CD4-positive, alpha-beta T cell (primary cell): ENCODE measurements around the gene C16orf95. TPM values are rescaled to one million over a fixed set of nuclear protein-coding genes. Genes with fewer than 3 reads are reported as not detected.
"Not testable (repeated sequence)": the region's sequence is repeated elsewhere in the genome, so short reads cannot be mapped to it uniquely, and the experiment has no call there.

Source experiments
- ATAC-seq: fragments of 200-7000 bp; cut with Tn5 transposase; one replicate; pipeline ENCODE4 v1.10.0; 2022; ENCODE audit warnings: mild to moderate bottlenecking; ENCODE audit not compliant: poor library complexity
- CTCF ChIA-PET: fragments of 350-600 bp; sonication (Branson Sonifier 250); formaldehyde crosslinking; loops from one replicate; lab custom pipeline; 2021; ENCODE audit warnings: antibody characterized with exemption, inconsistent platforms; lab: Charles Lee
- POLR2A ChIA-PET: fragments of 350-600 bp; sonication (Branson Sonifier 250); formaldehyde crosslinking; loops from one replicate; lab custom pipeline; 2021; ENCODE audit warnings: antibody characterized with exemption, inconsistent platforms; lab: Charles Lee
- DNase-seq, 14 experiments: peaks; one replicate each; pipeline ENCODE4 v3.0.0-alpha.2; 2013 to 2020; ENCODE audit warnings: mixed read lengths in 2 of 14
- H3K27ac ChIP-seq, 2 donors: one replicate each; pipeline versions ENCODE4 v1.5.1 to v1.7.0; 2013; ENCODE audit warnings: low read length in 2 of 2, low read depth in 1 of 2, mild to moderate bottlenecking in 1 of 2
- H3K27me3 ChIP-seq, 2 experiments: 1 replicate in 1 of 2; 2 replicates in 1 of 2; pipeline versions ENCODE4 v1.6.1 to v1.7.0; 2013; ENCODE audit warnings: low read length in 2 of 2, control low read depth in 1 of 2, mild to moderate bottlenecking in 1 of 2, moderate library complexity in 1 of 2; ENCODE audit not compliant: insufficient read depth in 2 of 2, control insufficient read depth in 1 of 2
- H3K36me3 ChIP-seq: one replicate; pipeline ENCODE4 v1.6.1; 2013; ENCODE audit warnings: low read length, control low read depth; ENCODE audit not compliant: insufficient read depth
- H3K4me1 ChIP-seq: one replicate; pipeline ENCODE4 v1.6.1; 2013; ENCODE audit warnings: low read length, control low read depth; ENCODE audit not compliant: insufficient read depth
- H3K4me3 ChIP-seq: one replicate; pipeline ENCODE4 v1.5.1; 2013; ENCODE audit warnings: mild to moderate bottlenecking, low read length, moderate library complexity
- H3K9me3 ChIP-seq, 2 experiments: 1 replicate in 1 of 2; 2 replicates in 1 of 2; pipeline versions ENCODE4 v1.6.1 to v1.7.0; 2013; ENCODE audit warnings: low read length in 2 of 2, mild to moderate bottlenecking in 2 of 2, control low read depth in 1 of 2, moderate library complexity in 1 of 2; ENCODE audit not compliant: control insufficient read depth in 1 of 2, insufficient read depth in 1 of 2
- H3K27ac Mint-ChIP-seq: one replicate; pipeline ENCODE4 v1.8.0; 2020; ENCODE audit warnings: mixed read lengths
- H3K27me3 Mint-ChIP-seq: one replicate; pipeline ENCODE4 v1.8.0; 2021; ENCODE audit warnings: mixed read lengths
- H3K36me3 Mint-ChIP-seq: one replicate; pipeline ENCODE4 v1.8.0; 2021; ENCODE audit warnings: low read depth, mixed read lengths
- H3K4me1 Mint-ChIP-seq: one replicate; pipeline ENCODE4 v1.8.0; 2021; ENCODE audit warnings: low read depth, mixed read lengths
- H3K4me3 Mint-ChIP-seq: one replicate; pipeline ENCODE4 v1.8.0; 2020; ENCODE audit warnings: mild to moderate bottlenecking, mixed read lengths
- H3K9me3 Mint-ChIP-seq: one replicate; pipeline ENCODE4 v1.8.0; 2020; ENCODE audit warnings: mixed read lengths
- CTCF ChIP-seq: fragments of 200-600 bp; IDR thresholded peaks from one replicate; pipeline ENCODE4 v1.8.0; 2022; ENCODE audit warnings: antibody characterized with exemption, mild to moderate bottlenecking
- intact Hi-C, 2 experiments: fragments of 100-400 bp; cut with DNase I in 1 of 2; cut with micrococcal nuclease in 1 of 2; formaldehyde crosslinking; loops; one replicate each; pipeline versions ENCODE4 v1.15.1 to v1.9.0; 2023 to 2025; cut with DNase I, micrococcal nuclease
- total RNA-seq, 174 experiments: library from RNA in 2 of 174; stranded (reverse) in 2 of 174; gene quantifications; one replicate each; pipeline ENCODE4 v1.2.3 and lab custom pipeline; 2021 to 2026

Gene C16orf95
- total RNA-seq, 2 experiments from 2014 or later: 0.74 to 1.2 TPM

GRCh38 chr16:87342978-87343752, 26.0 kb upstream of the C16orf95 start:
- no peaks in the 10 kb centered on the region for H3K27me3 ChIP-seq
- ChIA-PET CTCF (no interaction called here), POLR2A (no interaction called here)
- peaks cover 0 to 4% of the 10 kb centered on the region in 2 experiments for H3K9me3 ChIP-seq
- intact Hi-C loops: no loop called here
- no peak overlapping the region for H3K4me3 ChIP-seq
- Mint-ChIP-seq H3K4me1 (peaks cover 9% of the 10 kb centered on the region), H3K9me3 (no peaks in the 10 kb centered on the region), H3K4me3 (no peak overlapping the region), H3K27ac (peak overlapping the region; percentile 93), H3K36me3 (peaks cover 62% of the 10 kb centered on the region), H3K27me3 (no peaks in the 10 kb centered on the region)
- no peak for ATAC-seq
- no peak for TF ChIP-seq CTCF
- H3K36me3 ChIP-seq: peaks cover 59% of the 10 kb centered on the region
- peaks cover 29% of the 10 kb centered on the region for H3K4me1 ChIP-seq
- no peak overlapping the region for H3K27ac ChIP-seq
- DNase-seq: no peak

GRCh38 chr16:87342504-87342903, 25.3 kb upstream of the C16orf95 start:
- ATAC-seq (no peak), DNase-seq (no peak)
- peaks cover 59% of the 10 kb centered on the region for H3K36me3 ChIP-seq
- Mint-ChIP-seq H3K9me3 (no peaks in the 10 kb centered on the region), H3K27ac (no peak overlapping the region), H3K27me3 (no peaks in the 10 kb centered on the region), H3K4me1 (peaks cover 9% of the 10 kb centered on the region), H3K36me3 (peaks cover 68% of the 10 kb centered on the region), H3K4me3 (no peak overlapping the region)
- H3K9me3 ChIP-seq: peaks cover 0 to 4% of the 10 kb centered on the region in 2 experiments
- H3K4me3 ChIP-seq: no peak overlapping the region
- H3K27me3 ChIP-seq: no peaks in the 10 kb centered on the region
- ChIA-PET CTCF (no interaction called here), POLR2A (no interaction called here)
- intact Hi-C loops: no loop called here
- no peak overlapping the region for H3K27ac ChIP-seq
- TF ChIP-seq CTCF: no peak
- peaks cover 29% of the 10 kb centered on the region for H3K4me1 ChIP-seq

GRCh38 chr16:87340198-87340597, 23.0 kb upstream of the C16orf95 start:
- peaks cover 68% of the 10 kb centered on the region for H3K36me3 Mint-ChIP-seq
- CTCF ChIA-PET: no interaction called here

GRCh38 chr16:87339724-87340105, 22.5 kb upstream of the C16orf95 start:
- POLR2A ChIA-PET: not testable (repeated sequence)

More at GRCh38 chr16:87340198-87340597, 23.0 kb upstream of the C16orf95 start:
- H3K27me3 ChIP-seq: no peaks in the 10 kb centered on the region
- Mint-ChIP-seq H3K27me3 (no peaks in the 10 kb centered on the region), H3K4me1 (peaks cover 11% of the 10 kb centered on the region), H3K4me3 (no peak overlapping the region), H3K9me3 (no peaks in the 10 kb centered on the region), H3K27ac (no peak overlapping the region)
- ATAC-seq (no peak), DNase-seq (no peak)
- H3K27ac ChIP-seq: no peak overlapping the region
- H3K36me3 ChIP-seq: peaks cover 50% of the 10 kb centered on the region
- no peak for TF ChIP-seq CTCF
- no peak overlapping the region for H3K4me3 ChIP-seq
- peaks cover 14% of the 10 kb centered on the region for H3K4me1 ChIP-seq
- intact Hi-C loops: no loop called here
- H3K9me3 ChIP-seq: no peaks in the 10 kb centered on the region
- POLR2A ChIA-PET: no interaction called here

More at GRCh38 chr16:87339724-87340105, 22.5 kb upstream of the C16orf95 start:
- CTCF ChIA-PET, H3K27me3 ChIP-seq, ATAC-seq, DNase-seq, H3K9me3 Mint-ChIP-seq, H3K27ac ChIP-seq, H3K4me3 ChIP-seq, intact Hi-C loops, H3K4me1 Mint-ChIP-seq, H3K27me3 Mint-ChIP-seq, H3K9me3 ChIP-seq, H3K27ac Mint-ChIP-seq, H3K4me3 Mint-ChIP-seq: not testable (repeated sequence)
- Histone ChIP-seq H3K4me1 (peaks cover 10% of the 10 kb centered on the region), H3K36me3 (peaks cover 55% of the 10 kb centered on the region)
- peaks cover 68% of the 10 kb centered on the region for H3K36me3 Mint-ChIP-seq
